ENCODE results near the gene RIMKLB. TPM values are rescaled to one million over a fixed set of nuclear protein-coding genes. Genes with fewer than 3 reads are reported as not detected.

The RIMKLB gene
- polyA plus RNA-seq, 3 donors, result 1.0 to 6.6 (median 1.2) TPM

DNA sequence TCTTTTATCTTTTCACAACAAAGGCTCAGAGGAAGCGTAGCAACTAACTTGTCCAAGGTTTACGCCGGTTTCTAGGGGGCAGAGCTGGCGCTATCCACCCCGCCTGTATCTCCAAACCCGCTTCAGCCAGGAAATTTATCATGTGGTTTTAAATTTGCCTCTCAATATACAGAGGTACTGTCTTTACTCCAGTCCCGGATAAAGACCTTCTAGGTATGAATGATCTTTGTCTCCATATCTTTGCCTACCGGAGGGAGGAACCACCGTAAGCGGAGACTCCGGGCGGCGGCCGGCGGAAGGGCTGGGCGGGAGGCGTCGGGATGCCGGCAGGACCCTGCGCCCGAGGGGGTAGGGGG is 693 bp upstream of the RIMKLB start:
- peak overlapping the region; percentile 92 for H3K4me2 ChIP-seq (replicated peaks; ENCODE audit: extremely low read depth, low read length, poor library complexity, severe bottlenecking)
- TF ChIP-seq CTCF (IDR thresholded peaks at IDR 0.05), result no peak
- Mint-ChIP-seq H3K36me3 (peaks cover 0 to 8% of the 10 kb centered on the region in 2 donors), H3K27ac (peak overlapping the region in 6 of 7 donors; percentile 20 to 58 (median 47)), H3K4me1 (peaks cover 39% of the 10 kb centered on the region), H3K27me3 (ENCODE audit: low read depth in 3 of 3) (peaks cover 11 to 38% (median 21%) of the 10 kb centered on the region in 3 donors), H3K4me3 (peak overlapping the region; percentile 88 to 94), H3K9me3 (peaks cover 0 to 6% (median 0%) of the 10 kb centered on the region in 7 donors)
- H3K27ac ChIP-seq (ENCODE audit: low read depth in 1 of 2, low read length in 2 of 2), result peak overlapping the region in 1 of 2 donors; percentile 42
- peak overlapping the region; percentile 50 to 79 (median 75) for H3K4me3 ChIP-seq (replicated peaks in 1 of 3; ENCODE audit: low read depth in 2 of 3, low read length in 3 of 3)
- peak in 1 of 3 donors; percentile 14 for DNase-seq
- no peaks in the 10 kb centered on the region for H3K36me3 ChIP-seq (replicated peaks in 1 of 2; ENCODE audit: control insufficient read depth in 1 of 2, insufficient read depth in 2 of 2, low read length in 2 of 2)
- H3K79me2 ChIP-seq (ENCODE audit: insufficient read depth, low read length), result peaks cover 6% of the 10 kb centered on the region
- H3K4me1 ChIP-seq (ENCODE audit: control insufficient read depth in 1 of 2, insufficient read depth in 2 of 2, low read length in 2 of 2), result peaks cover 20 to 21% of the 10 kb centered on the region in 2 donors
- WGBS (ENCODE audit: insufficient coverage), result 1% methylated on average over 10 of the region's 21 CpGs
- H2AFZ ChIP-seq (ENCODE audit: insufficient read depth, low read depth, low read length, poor library complexity, severe bottlenecking), result peak overlapping the region; percentile 91
- intact Hi-C loops (cut with micrococcal nuclease), result no loop called here
- no peaks in the 10 kb centered on the region for H4K20me1 ChIP-seq (ENCODE audit: insufficient read depth, low read length)
- H3K9ac ChIP-seq (ENCODE audit: insufficient read depth, low read length, poor library complexity, severe bottlenecking), result peak overlapping the region; percentile 86
- H3K27me3 ChIP-seq (ENCODE audit: control insufficient read depth in 2 of 2, insufficient read depth in 2 of 2, low read length in 2 of 2), result peaks cover 3 to 6% of the 10 kb centered on the region in 2 donors
- H3K9me3 ChIP-seq (replicated peaks in 1 of 2; ENCODE audit: control insufficient read depth in 1 of 2, insufficient read depth in 1 of 2, low read length in 2 of 2), result no peaks in the 10 kb centered on the region

DNA sequence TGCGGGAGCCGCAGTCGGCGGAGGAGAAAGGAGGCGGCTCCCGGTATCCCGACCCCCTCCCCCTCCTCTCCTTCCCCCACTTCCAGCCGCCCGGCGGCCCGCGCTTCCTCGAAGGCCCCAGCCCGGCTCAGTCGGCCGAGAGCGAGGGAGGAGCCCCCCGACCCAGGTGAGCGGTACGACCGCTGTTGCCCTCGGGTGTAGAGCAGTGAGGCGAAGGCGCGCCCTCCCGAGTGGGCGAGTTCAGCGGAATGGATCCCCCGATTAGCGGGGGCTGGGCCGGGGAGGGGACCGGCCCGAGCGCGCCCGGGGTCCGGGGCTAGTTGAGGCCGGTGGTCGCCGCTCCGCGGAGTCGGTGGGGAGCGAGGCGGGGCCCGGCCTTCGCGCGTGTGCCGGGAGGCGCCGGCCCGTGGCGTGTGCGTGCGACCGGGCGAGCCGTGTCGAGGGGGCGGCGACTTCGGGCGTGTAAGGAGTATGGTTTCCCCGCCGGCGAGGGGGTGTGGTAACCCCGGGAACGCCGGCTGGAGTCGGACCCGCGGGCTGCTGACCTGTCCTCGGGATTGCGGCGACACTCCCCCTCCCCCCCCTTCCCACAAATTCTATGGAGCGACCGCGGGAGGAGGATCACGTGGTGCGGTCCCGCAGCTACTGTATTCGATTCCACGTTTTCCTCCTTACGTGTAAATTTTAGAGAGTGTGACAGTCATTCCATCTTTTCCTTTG is 501 bp downstream of the RIMKLB start:
- Histone ChIP-seq H2AFZ (ENCODE audit: insufficient read depth, low read depth, low read length, poor library complexity, severe bottlenecking) (peak overlapping the region; percentile 91), H3K9me3 (replicated peaks in 1 of 2; ENCODE audit: control insufficient read depth in 1 of 2, insufficient read depth in 1 of 2, low read length in 2 of 2) (no peaks in the 10 kb centered on the region), H3K36me3 (replicated peaks in 1 of 2; ENCODE audit: control insufficient read depth in 1 of 2, insufficient read depth in 2 of 2, low read length in 2 of 2) (no peaks in the 10 kb centered on the region), H4K20me1 (ENCODE audit: insufficient read depth, low read length) (no peaks in the 10 kb centered on the region), H3K4me3 (replicated peaks in 1 of 3; ENCODE audit: low read depth in 2 of 3, low read length in 3 of 3) (peak overlapping the region; percentile 50 to 86 (median 75)), H3K79me2 (ENCODE audit: insufficient read depth, low read length) (peaks cover 6% of the 10 kb centered on the region), H3K9ac (ENCODE audit: insufficient read depth, low read length, poor library complexity, severe bottlenecking) (peak overlapping the region; percentile 86), H3K4me2 (replicated peaks; ENCODE audit: extremely low read depth, low read length, poor library complexity, severe bottlenecking) (peak overlapping the region; percentile 92), H3K27ac (ENCODE audit: low read depth in 1 of 2, low read length in 2 of 2) (peak overlapping the region; percentile 56 to 79), H3K4me1 (ENCODE audit: control insufficient read depth in 1 of 2, insufficient read depth in 2 of 2, low read length in 2 of 2) (peaks cover 17 to 20% of the 10 kb centered on the region in 2 donors), H3K27me3 (ENCODE audit: control insufficient read depth in 2 of 2, insufficient read depth in 2 of 2, low read length in 2 of 2) (peaks cover 3 to 6% of the 10 kb centered on the region in 2 donors)
- intact Hi-C loops (cut with micrococcal nuclease), result no loop called here
- Mint-ChIP-seq H3K36me3 (peaks cover 0 to 8% of the 10 kb centered on the region in 2 donors), H3K27ac (peak overlapping the region in 6 of 7 donors; percentile 70 to 90 (median 80)), H3K27me3 (ENCODE audit: low read depth in 3 of 3) (peaks cover 9 to 36% (median 21%) of the 10 kb centered on the region in 3 donors), H3K4me1 (peaks cover 27% of the 10 kb centered on the region), H3K4me3 (peak overlapping the region; percentile 94 to 96), H3K9me3 (peaks cover 0 to 6% (median 0%) of the 10 kb centered on the region in 7 donors)
- peak; percentile 58 to 81 (median 66) for DNase-seq
- WGBS (ENCODE audit: insufficient coverage), result under 1% methylated on average over 54 of the region's 85 CpGs
- no peak for TF ChIP-seq CTCF (IDR thresholded peaks at IDR 0.05)

Measured in CD14-positive monocyte (primary cell).